ENCODE results near the gene UAP1L1.

GRCh38 chr9:137068539-137069507, 8.5 kb upstream of the UAP1L1 start:
- no peak for TF ChIP-seq POLR2AphosphoS5 (IDR thresholded peaks at IDR 0.05)
- TF ChIP-seq POLR2A (IDR thresholded peaks at IDR 0.05; ENCODE audit: low read depth): no peak
- TF ChIP-seq CTCF (IDR thresholded peaks at IDR 0.05): no peak
- TF ChIP-seq EP300 (IDR thresholded peaks at IDR 0.05): no peak

Measured in esophagus muscularis mucosa (tissue), 4 donors.